ENCODE data around the gene NDUFB7. TPM values are rescaled to one million over a fixed set of nuclear protein-coding genes. Genes with fewer than 3 reads are reported as not detected.

Gene NDUFB7
- total RNA-seq, 2 experiments from 2014 or later = 31.7 to 39.1 TPM

GRCh38 chr19:14555918-14556661 is 15.8 kb downstream of the NDUFB7 start:
- Mint-ChIP-seq H3K4me3 (peak overlapping the region; percentile 66), H3K9me3 (no peaks in the 10 kb centered on the region), H3K36me3 (ENCODE audit: low read depth) (peaks cover 22% of the 10 kb centered on the region), H3K4me1 (ENCODE audit: low read depth) (peaks cover 46% of the 10 kb centered on the region), H3K27ac (peak overlapping the region; percentile 81), H3K27me3 (no peaks in the 10 kb centered on the region)
- no peak for TF ChIP-seq CTCF (IDR thresholded peaks at IDR 0.05)
- Histone ChIP-seq H3K27ac (ENCODE audit: low read depth in 1 of 2, low read length in 2 of 2) (no peak overlapping the region), H3K4me3 (ENCODE audit: low read length) (peak overlapping the region; percentile 28), H3K36me3 (ENCODE audit: insufficient read depth, low read length) (peaks cover 13% of the 10 kb centered on the region), H3K9me3 (ENCODE audit: control insufficient read depth in 1 of 2, insufficient read depth in 1 of 2, low read length in 2 of 2) (no peaks in the 10 kb centered on the region), H3K27me3 (ENCODE audit: control insufficient read depth in 1 of 2, insufficient read depth in 2 of 2, low read length in 2 of 2) (no peaks in the 10 kb centered on the region), H3K4me1 (ENCODE audit: insufficient read depth, low read length) (peaks cover 78% of the 10 kb centered on the region)
- peak in 1 of 14 experiments; percentile 34 for DNase-seq
- intact Hi-C loops (cut with DNase I, micrococcal nuclease) = no loop called here
- ChIA-PET CTCF (interaction anchor here (0.9 to 3.3 kb wide), 21 partner anchors 12 to 134 kb away, joined by 3 to 28 read pairs (median 4); partner anchors contain the start of genes NDUFB7, PTGER1, TECR and ZNF333), POLR2A (interaction anchor here (0.9 to 1.9 kb wide), 7 partner anchors 15 to 52 kb away, joined by 3 to 12 read pairs (median 4); partner anchors contain the start of genes DNAJB1, NDUFB7 and TECR)
- ATAC-seq (ENCODE audit: poor library complexity) = no peak

GRCh38 chr19:14554382-14554812 is 17.5 kb downstream of the NDUFB7 start:
- ATAC-seq (ENCODE audit: poor library complexity) = no peak
- no peaks in the 10 kb centered on the region for H3K9me3 Mint-ChIP-seq

GRCh38 chr19:14553939-14554243 is 18.0 kb downstream of the NDUFB7 start:
- H3K36me3 Mint-ChIP-seq (ENCODE audit: low read depth) = peaks cover 30% of the 10 kb centered on the region
- no peaks in the 10 kb centered on the region for H3K27me3 ChIP-seq (ENCODE audit: control insufficient read depth in 1 of 2, insufficient read depth in 2 of 2, low read length in 2 of 2)
- DNase-seq (no peak), ATAC-seq (ENCODE audit: poor library complexity) (no peak)
- H3K27ac Mint-ChIP-seq = peak overlapping the region; percentile 92
- H3K9me3 ChIP-seq (ENCODE audit: control insufficient read depth in 1 of 2, insufficient read depth in 1 of 2, low read length in 2 of 2) = no peaks in the 10 kb centered on the region
- no peaks in the 10 kb centered on the region for H3K9me3 Mint-ChIP-seq
- H3K4me1 ChIP-seq (ENCODE audit: insufficient read depth, low read length) = peaks cover 74% of the 10 kb centered on the region
- H3K36me3 ChIP-seq (ENCODE audit: insufficient read depth, low read length) = peaks cover 21% of the 10 kb centered on the region
- no peak overlapping the region for H3K27ac ChIP-seq (ENCODE audit: low read depth in 1 of 2, low read length in 2 of 2)
- H3K27me3 Mint-ChIP-seq = no peaks in the 10 kb centered on the region
- no peak overlapping the region for H3K4me3 ChIP-seq (ENCODE audit: low read length)
- TF ChIP-seq CTCF (IDR thresholded peaks at IDR 0.05) = no peak
- H3K4me1 Mint-ChIP-seq (ENCODE audit: low read depth) = peaks cover 54% of the 10 kb centered on the region
- ChIA-PET POLR2A (interaction anchor here (1.1 to 1.7 kb wide), 4 partner anchors 18 to 47 kb away, joined by 3 to 4 read pairs (median 4); partner anchors contain the start of genes DNAJB1 and NDUFB7), CTCF (no interaction called here)
- H3K4me3 Mint-ChIP-seq = no peak overlapping the region
- intact Hi-C loops (cut with DNase I, micrococcal nuclease) = no loop called here

More at GRCh38 chr19:14554382-14554812, 17.5 kb downstream of the NDUFB7 start:
- no peak for TF ChIP-seq CTCF (IDR thresholded peaks at IDR 0.05)
- CTCF ChIA-PET = interaction anchor here (3.3 kb wide), 1 partner anchor 18 kb away, joined by 28 read pairs; the partner anchor contains the start of gene NDUFB7
- Mint-ChIP-seq H3K4me3 (no peak overlapping the region), H3K27ac (peak overlapping the region; percentile 92), H3K27me3 (no peaks in the 10 kb centered on the region), H3K4me1 (ENCODE audit: low read depth) (peaks cover 54% of the 10 kb centered on the region), H3K36me3 (ENCODE audit: low read depth) (peaks cover 29% of the 10 kb centered on the region)
- Histone ChIP-seq H3K9me3 (ENCODE audit: control insufficient read depth in 1 of 2, insufficient read depth in 1 of 2, low read length in 2 of 2) (no peaks in the 10 kb centered on the region), H3K27ac (ENCODE audit: low read depth in 1 of 2, low read length in 2 of 2) (no peak overlapping the region), H3K4me3 (ENCODE audit: low read length) (no peak overlapping the region), H3K4me1 (ENCODE audit: insufficient read depth, low read length) (peaks cover 76% of the 10 kb centered on the region), H3K27me3 (ENCODE audit: control insufficient read depth in 1 of 2, insufficient read depth in 2 of 2, low read length in 2 of 2) (no peaks in the 10 kb centered on the region), H3K36me3 (ENCODE audit: insufficient read depth, low read length) (peaks cover 18% of the 10 kb centered on the region)
- POLR2A ChIA-PET = interaction anchor here (1.1 to 1.7 kb wide), 4 partner anchors 17 to 48 kb away, joined by 3 to 4 read pairs (median 4); partner anchors contain the start of genes DNAJB1 and NDUFB7
- intact Hi-C loops (cut with DNase I, micrococcal nuclease) = no loop called here
- DNase-seq = peak in 1 of 14 experiments; percentile 17
